Breast epithelium (tissue), 4 donors: ENCODE data around the gene BOK. TPM values are rescaled to one million over a fixed set of nuclear protein-coding genes. Genes with fewer than 3 reads are reported as not detected.

Experiments used
- DNase-seq, 2 donors: peaks; one replicate each; pipeline ENCODE4 v3.0.0-alpha.2; 2019; ENCODE audit warnings: low spot score in 2 of 2
- H3K27ac ChIP-seq, 2 donors: fragments of 200-600 bp; sonication (generic) in 1 of 2; one replicate each; pipeline ENCODE4 v1.5.1; 2016 to 2019; ENCODE audit warnings: mild to moderate bottlenecking in 1 of 2
- H3K27me3 ChIP-seq, 2 donors: fragments of 200-600 bp; sonication (generic) in 1 of 2; one replicate each; pipeline versions ENCODE4 v1.5.1 to v1.6.0; 2017 to 2019; ENCODE audit warnings: control low read depth in 1 of 2, mild to moderate bottlenecking in 1 of 2
- H3K36me3 ChIP-seq: fragments of 200-600 bp; one replicate; pipeline ENCODE4 v1.5.1; 2019
- H3K4me1 ChIP-seq, 2 donors: fragments of 200-600 bp; sonication (generic); one replicate each; pipeline ENCODE4 v1.5.1; 2016 to 2019; ENCODE audit warnings: control low read depth in 1 of 2
- H3K4me3 ChIP-seq, 3 donors: fragments of 200-600 bp; sonication (generic); 1 replicate in 2 of 3; 2 replicates in 1 of 3; pipeline ENCODE4 v1.5.1; 2016 to 2019; ENCODE audit warnings: mild to moderate bottlenecking in 3 of 3, moderate library complexity in 2 of 3
- H3K9me3 ChIP-seq, 2 donors: fragments of 200-600 bp; sonication (generic) in 1 of 2; one replicate each; pipeline ENCODE4 v1.5.1; 2016 to 2019; ENCODE audit warnings: control low read depth in 1 of 2
- CTCF ChIP-seq, 3 donors: fragments of 450-650 bp; IDR thresholded peaks; one replicate each; pipeline ENCODE4 v1.5.1; 2016 to 2017; ENCODE audit warnings: antibody characterized with exemption in 3 of 3, mild to moderate bottlenecking in 3 of 3, moderate library complexity in 3 of 3
- POLR2A ChIP-seq: fragments of 450-650 bp; IDR thresholded peaks from one replicate; pipeline ENCODE4 v1.6.1; 2016; ENCODE audit warnings: antibody characterized with exemption, mild to moderate bottlenecking, moderate library complexity
- POLR2AphosphoS5 ChIP-seq, 3 donors: sonication (generic); formaldehyde crosslinking; IDR thresholded peaks; one replicate each; pipeline ENCODE4 v1.6.1; 2017; ENCODE audit warnings: antibody characterized with exemption in 3 of 3
- intact Hi-C: fragments of 100-400 bp; cut with DNase I; formaldehyde crosslinking; loops from one replicate; pipeline ENCODE4 v1.15.1; 2023; ENCODE audit warnings: low total_unique reads
- total RNA-seq, 3 donors: library from RNA; depleted of rRNA; stranded (reverse); fragments of >200 nt; gene quantifications; one replicate each; pipeline ENCODE4 v1.1.0, GENCODE V29; 2016

Gene BOK
- total RNA-seq, 3 donors from 2014 or later: 32.2 to 77.6 (median 40.3) TPM

- intact Hi-C loops: no loop called here
- Histone ChIP-seq H3K4me3 (no peak overlapping the region), H3K4me1 (no peaks in the 10 kb centered on the region), H3K9me3 (no peaks in the 10 kb centered on the region), H3K27ac (no peak overlapping the region), H3K27me3 (no peaks in the 10 kb centered on the region), H3K36me3 (no peaks in the 10 kb centered on the region)
- TF ChIP-seq CTCF (IDR thresholded peaks at IDR 0.05): no peak
- no peak for TF ChIP-seq POLR2A
- TF ChIP-seq POLR2AphosphoS5 (IDR thresholded peaks at IDR 0.05): no peak
- no peak for DNase-seq
Observed at GRCh38 chr2:241530571-241530970, 28.0 kb upstream of the BOK start.

GRCh38 chr2:241531161-241531722 lies 27.3 kb upstream of the BOK start:
- Histone ChIP-seq H3K27ac (no peak overlapping the region), H3K9me3 (no peaks in the 10 kb centered on the region), H3K27me3 (no peaks in the 10 kb centered on the region), H3K4me1 (no peaks in the 10 kb centered on the region), H3K36me3 (no peaks in the 10 kb centered on the region), H3K4me3 (no peak overlapping the region)
- intact Hi-C loops: no loop called here
- no peak for DNase-seq
- TF ChIP-seq CTCF (IDR thresholded peaks at IDR 0.05) (no peak), POLR2A (no peak), POLR2AphosphoS5 (IDR thresholded peaks at IDR 0.05) (no peak)

GRCh38 chr2:241532168-241532567 lies 26.4 kb upstream of the BOK start:
- no peaks in the 10 kb centered on the region for H3K27me3 ChIP-seq
- no peaks in the 10 kb centered on the region for H3K36me3 ChIP-seq
- no peak for TF ChIP-seq POLR2AphosphoS5 (IDR thresholded peaks at IDR 0.05)
- TF ChIP-seq POLR2A: no peak
- TF ChIP-seq CTCF (IDR thresholded peaks at IDR 0.05): no peak
- H3K4me3 ChIP-seq: no peak overlapping the region
- H3K27ac ChIP-seq: no peak overlapping the region
- intact Hi-C loops: no loop called here
- H3K9me3 ChIP-seq: no peaks in the 10 kb centered on the region
- no peaks in the 10 kb centered on the region for H3K4me1 ChIP-seq
- DNase-seq: no peak

- TF ChIP-seq POLR2AphosphoS5 (IDR thresholded peaks at IDR 0.05): no peak
- no peak for TF ChIP-seq POLR2A
- TF ChIP-seq CTCF (IDR thresholded peaks at IDR 0.05): no peak
- H3K36me3 ChIP-seq: no peaks in the 10 kb centered on the region
Observed at GRCh38 chr2:241532733-241533601, 25.6 kb upstream of the BOK start.

GRCh38 chr2:241534293-241534692 lies 24.3 kb upstream of the BOK start:
- Histone ChIP-seq H3K27ac (no peak overlapping the region), H3K4me1 (no peaks in the 10 kb centered on the region), H3K4me3 (no peak overlapping the region), H3K9me3 (no peaks in the 10 kb centered on the region), H3K27me3 (no peaks in the 10 kb centered on the region), H3K36me3 (no peaks in the 10 kb centered on the region)
- no peak for DNase-seq
- no peak for TF ChIP-seq POLR2A
- no peak for TF ChIP-seq POLR2AphosphoS5 (IDR thresholded peaks at IDR 0.05)
- no peak for TF ChIP-seq CTCF (IDR thresholded peaks at IDR 0.05)
- intact Hi-C loops: no loop called here

More at GRCh38 chr2:241532733-241533601, 25.6 kb upstream of the BOK start:
- intact Hi-C loops: no loop called here
- no peak for DNase-seq
- Histone ChIP-seq H3K27me3 (no peaks in the 10 kb centered on the region), H3K4me3 (no peak overlapping the region), H3K27ac (no peak overlapping the region), H3K9me3 (no peaks in the 10 kb centered on the region), H3K4me1 (no peaks in the 10 kb centered on the region)
